Activated CD4-positive, alpha-beta memory T cell treated with anti-CD3 and anti-CD28 coated beads, Interleukin-2, amount 10 ng/mL, durations not matched to agents 7 days and 5 days (primary cell): ENCODE data around the gene ELAC1. TPM values are rescaled to one million over a fixed set of nuclear protein-coding genes. Genes with fewer than 3 reads are reported as not detected.
A peak's percentile ranks its signal among the peaks of the same experiment; 100 is the strongest.
"Not testable (repeated sequence)": the region's sequence is repeated elsewhere in the genome, so short reads cannot be mapped to it uniquely, and the experiment has no call there.

Source experiments
- CTCF ChIA-PET: fragments of 350-600 bp; sonication (Branson Sonifier 250); formaldehyde crosslinking; loops from one replicate; lab custom pipeline; 2021; ENCODE audit warnings: antibody characterized with exemption, inconsistent platforms; lab: Charles Lee
- POLR2A ChIA-PET: fragments of 350-600 bp; sonication (Branson Sonifier 250); formaldehyde crosslinking; loops from one replicate; lab custom pipeline; 2021; ENCODE audit warnings: antibody characterized with exemption; lab: Charles Lee
- DNase-seq: peaks from one replicate; pipeline ENCODE4 v3.0.0-alpha.2; 2020
- H3K27ac Mint-ChIP-seq: one replicate; pipeline ENCODE4 v1.8.0; 2021; ENCODE audit warnings: mild to moderate bottlenecking, mixed read lengths
- H3K27me3 Mint-ChIP-seq: one replicate; pipeline ENCODE4 v1.8.0; 2021; ENCODE audit warnings: mixed read lengths
- H3K36me3 Mint-ChIP-seq: one replicate; pipeline ENCODE4 v1.8.0; 2021; ENCODE audit warnings: low read depth, mixed read lengths
- H3K4me1 Mint-ChIP-seq: one replicate; pipeline ENCODE4 v1.8.0; 2021; ENCODE audit warnings: mixed read lengths
- H3K4me3 Mint-ChIP-seq: one replicate; pipeline ENCODE4 v1.8.0; 2021; ENCODE audit warnings: mild to moderate bottlenecking, mixed read lengths
- H3K9me3 Mint-ChIP-seq: one replicate; pipeline ENCODE4 v1.8.0; 2021; ENCODE audit warnings: mixed read lengths
- total RNA-seq, 2 experiments: library from RNA; stranded (reverse); gene quantifications; one replicate each; pipeline ENCODE4 v1.2.3, GENCODE V29; 2021

ELAC1 gene
- total RNA-seq, 2 experiments from 2014 or later = 5.9 to 7.3 TPM

GRCh38 chr18:50947899-50948298, 19.9 kb upstream of the ELAC1 start:
- Mint-ChIP-seq H3K9me3 (no peaks in the 10 kb centered on the region), H3K27ac (no peak overlapping the region), H3K36me3 (peaks cover 38% of the 10 kb centered on the region), H3K4me3 (no peak overlapping the region), H3K4me1 (no peaks in the 10 kb centered on the region), H3K27me3 (no peaks in the 10 kb centered on the region)
- DNase-seq = no peak
- POLR2A ChIA-PET = interaction anchor here (1.1 kb wide), 1 partner anchor 127 kb away, joined by 3 read pairs; no protein-coding TSS in a partner anchor
- CTCF ChIA-PET = no interaction called here

GRCh38 chr18:50949185-50949584, 18.7 kb upstream of the ELAC1 start:
- Mint-ChIP-seq H3K4me3 (no peak overlapping the region), H3K36me3 (peaks cover 30% of the 10 kb centered on the region), H3K27me3 (no peaks in the 10 kb centered on the region), H3K4me1 (no peaks in the 10 kb centered on the region), H3K27ac (no peak overlapping the region), H3K9me3 (no peaks in the 10 kb centered on the region)
- DNase-seq = no peak
- ChIA-PET CTCF (no interaction called here), POLR2A (no interaction called here)

GRCh38 chr18:50950626-50951025, 17.2 kb upstream of the ELAC1 start:
- H3K4me1 Mint-ChIP-seq = no peaks in the 10 kb centered on the region
- H3K9me3 Mint-ChIP-seq = no peaks in the 10 kb centered on the region
- no peak overlapping the region for H3K27ac Mint-ChIP-seq
- POLR2A ChIA-PET = interaction anchor here (1.0 kb wide), 1 partner anchor 17 kb away, joined by 3 read pairs; the partner anchor contains the start of gene ELAC1
- DNase-seq = no peak
- CTCF ChIA-PET = interaction anchor here (1.4 kb wide), 1 partner anchor 101 kb away, joined by 3 read pairs; no protein-coding TSS in a partner anchor
- peaks cover 20% of the 10 kb centered on the region for H3K36me3 Mint-ChIP-seq
- H3K4me3 Mint-ChIP-seq = no peak overlapping the region
- H3K27me3 Mint-ChIP-seq = no peaks in the 10 kb centered on the region

- Mint-ChIP-seq H3K27ac (no peak overlapping the region), H3K9me3 (no peaks in the 10 kb centered on the region), H3K4me1 (no peaks in the 10 kb centered on the region), H3K27me3 (peaks cover 2% of the 10 kb centered on the region), H3K4me3 (no peak overlapping the region), H3K36me3 (peaks cover 2% of the 10 kb centered on the region)
- DNase-seq = no peak
- ChIA-PET POLR2A (interaction anchor here (1.2 kb wide), 1 partner anchor 15 kb away, joined by 3 read pairs; no protein-coding TSS in a partner anchor), CTCF (no interaction called here)
These were observed 14.0 kb upstream of the ELAC1 start for GRCh38 chr18:50953822-50954221.

- POLR2A ChIA-PET = interaction anchor here (1.5 kb wide), 1 partner anchor 12 kb away, joined by 3 read pairs; no protein-coding TSS in a partner anchor
- Mint-ChIP-seq H3K36me3 (peaks cover 2% of the 10 kb centered on the region), H3K9me3 (peaks cover 2% of the 10 kb centered on the region), H3K4me3 (no peak overlapping the region), H3K27ac (no peak overlapping the region), H3K4me1 (no peaks in the 10 kb centered on the region), H3K27me3 (peaks cover 5% of the 10 kb centered on the region)
- CTCF ChIA-PET = no interaction called here
- no peak for DNase-seq
These were observed 12.6 kb upstream of the ELAC1 start for GRCh38 chr18:50955253-50955652.

- DNase-seq = no peak
- peaks cover 7% of the 10 kb centered on the region for H3K9me3 Mint-ChIP-seq
- ChIA-PET POLR2A (interaction anchor here (1.5 kb wide), 1 partner anchor 11 kb away, joined by 3 read pairs; no protein-coding TSS in a partner anchor), CTCF (no interaction called here)
- peaks cover 6% of the 10 kb centered on the region for H3K36me3 Mint-ChIP-seq
- no peak overlapping the region for H3K4me3 Mint-ChIP-seq
- no peak overlapping the region for H3K27ac Mint-ChIP-seq
- H3K27me3 Mint-ChIP-seq = peaks cover 7% of the 10 kb centered on the region
- H3K4me1 Mint-ChIP-seq = no peaks in the 10 kb centered on the region
These were observed 11.7 kb upstream of the ELAC1 start for GRCh38 chr18:50956116-50956515.

GRCh38 chr18:50961974-50962373, 5.9 kb upstream of the ELAC1 start:
- H3K4me1 Mint-ChIP-seq = no peaks in the 10 kb centered on the region
- no peak overlapping the region for H3K4me3 Mint-ChIP-seq
- ChIA-PET POLR2A (no interaction called here), CTCF (no interaction called here)
- no peak for DNase-seq
- H3K36me3 Mint-ChIP-seq = peaks cover 10% of the 10 kb centered on the region
- no peak overlapping the region for H3K27ac Mint-ChIP-seq
- peaks cover 7% of the 10 kb centered on the region for H3K27me3 Mint-ChIP-seq
- peaks cover 26% of the 10 kb centered on the region for H3K9me3 Mint-ChIP-seq

GRCh38 chr18:50969448-50969847, 1.6 kb downstream of the ELAC1 start:
- H3K27me3 Mint-ChIP-seq = no peaks in the 10 kb centered on the region
- H3K9me3 Mint-ChIP-seq = no peaks in the 10 kb centered on the region
- DNase-seq = no peak
- peaks cover 32% of the 10 kb centered on the region for H3K4me1 Mint-ChIP-seq
- ChIA-PET POLR2A (interaction anchor here (1.9 to 6.9 kb wide), 2 partner anchors 61 to 91 kb away, joined by 9 to 120 read pairs; partner anchors contain the start of genes ME2 and SMAD4), CTCF (no interaction called here)
- peak overlapping the region; percentile 97 for H3K4me3 Mint-ChIP-seq
- H3K36me3 Mint-ChIP-seq = peaks cover 5% of the 10 kb centered on the region
- no peak overlapping the region for H3K27ac Mint-ChIP-seq

GRCh38 chr18:50970006-50970405, 2.2 kb downstream of the ELAC1 start:
- H3K27ac Mint-ChIP-seq = no peak overlapping the region
- no peaks in the 10 kb centered on the region for H3K27me3 Mint-ChIP-seq
- peaks cover 32% of the 10 kb centered on the region for H3K4me1 Mint-ChIP-seq
- H3K4me3 Mint-ChIP-seq = no peak overlapping the region
- no peak for DNase-seq
- peaks cover 2% of the 10 kb centered on the region for H3K9me3 Mint-ChIP-seq
- ChIA-PET POLR2A (interaction anchor here (1.9 to 6.9 kb wide), 2 partner anchors 60 to 91 kb away, joined by 9 to 120 read pairs; partner anchors contain the start of genes ME2 and SMAD4), CTCF (no interaction called here)
- H3K36me3 Mint-ChIP-seq = peaks cover 10% of the 10 kb centered on the region

GRCh38 chr18:50972404-50972803, 4.6 kb downstream of the ELAC1 start:
- not testable (repeated sequence) for H3K27ac Mint-ChIP-seq
- peaks cover 31% of the 10 kb centered on the region for H3K4me1 Mint-ChIP-seq

GRCh38 chr18:50973367-50974126, 5.7 kb downstream of the ELAC1 start:
- DNase-seq = no peak
- ChIA-PET CTCF (interaction anchor here (1.3 kb wide), 1 partner anchor 78 kb away, joined by 3 read pairs; no protein-coding TSS in a partner anchor), POLR2A (no interaction called here)
- Mint-ChIP-seq H3K9me3 (peaks cover 23% of the 10 kb centered on the region), H3K36me3 (peaks cover 46% of the 10 kb centered on the region), H3K27me3 (no peaks in the 10 kb centered on the region), H3K4me3 (no peak overlapping the region), H3K27ac (no peak overlapping the region), H3K4me1 (peaks cover 27% of the 10 kb centered on the region)

More at GRCh38 chr18:50972404-50972803, 4.6 kb downstream of the ELAC1 start:
- H3K4me3 Mint-ChIP-seq, DNase-seq, H3K27me3 Mint-ChIP-seq, CTCF ChIA-PET, POLR2A ChIA-PET: not testable (repeated sequence)
- Mint-ChIP-seq H3K9me3 (peaks cover 14% of the 10 kb centered on the region), H3K36me3 (peaks cover 34% of the 10 kb centered on the region)

GRCh38 chr18:50977037-50977760, 9.4 kb downstream of the ELAC1 start:
- no peak overlapping the region for H3K27ac Mint-ChIP-seq
- ChIA-PET CTCF (no interaction called here), POLR2A (interaction anchor here (0.6 kb wide), 1 partner anchor 9 kb away, joined by 4 read pairs; the partner anchor contains the start of gene ELAC1)
- H3K4me3 Mint-ChIP-seq = no peak overlapping the region
- peaks cover 58% of the 10 kb centered on the region for H3K36me3 Mint-ChIP-seq
- H3K9me3 Mint-ChIP-seq = peaks cover 24% of the 10 kb centered on the region
- no peaks in the 10 kb centered on the region for H3K27me3 Mint-ChIP-seq
- H3K4me1 Mint-ChIP-seq = peaks cover 9% of the 10 kb centered on the region
- no peak for DNase-seq

- Mint-ChIP-seq H3K9me3 (peaks cover 15% of the 10 kb centered on the region), H3K27ac (no peak overlapping the region), H3K27me3 (no peaks in the 10 kb centered on the region), H3K4me1 (no peaks in the 10 kb centered on the region), H3K4me3 (no peak overlapping the region), H3K36me3 (peaks cover 55% of the 10 kb centered on the region)
- ChIA-PET POLR2A (no interaction called here), CTCF (no interaction called here)
- no peak for DNase-seq
These were observed 13.5 kb downstream of the ELAC1 start for GRCh38 chr18:50981381-50981780.
